Measurements from ENCODE around the gene SEMA6B. TPM values are rescaled to one million over a fixed set of nuclear protein-coding genes. Genes with fewer than 3 reads are reported as not detected.
A peak's percentile ranks its signal among the peaks of the same experiment; 100 is the strongest.

SEMA6B gene, protein sequence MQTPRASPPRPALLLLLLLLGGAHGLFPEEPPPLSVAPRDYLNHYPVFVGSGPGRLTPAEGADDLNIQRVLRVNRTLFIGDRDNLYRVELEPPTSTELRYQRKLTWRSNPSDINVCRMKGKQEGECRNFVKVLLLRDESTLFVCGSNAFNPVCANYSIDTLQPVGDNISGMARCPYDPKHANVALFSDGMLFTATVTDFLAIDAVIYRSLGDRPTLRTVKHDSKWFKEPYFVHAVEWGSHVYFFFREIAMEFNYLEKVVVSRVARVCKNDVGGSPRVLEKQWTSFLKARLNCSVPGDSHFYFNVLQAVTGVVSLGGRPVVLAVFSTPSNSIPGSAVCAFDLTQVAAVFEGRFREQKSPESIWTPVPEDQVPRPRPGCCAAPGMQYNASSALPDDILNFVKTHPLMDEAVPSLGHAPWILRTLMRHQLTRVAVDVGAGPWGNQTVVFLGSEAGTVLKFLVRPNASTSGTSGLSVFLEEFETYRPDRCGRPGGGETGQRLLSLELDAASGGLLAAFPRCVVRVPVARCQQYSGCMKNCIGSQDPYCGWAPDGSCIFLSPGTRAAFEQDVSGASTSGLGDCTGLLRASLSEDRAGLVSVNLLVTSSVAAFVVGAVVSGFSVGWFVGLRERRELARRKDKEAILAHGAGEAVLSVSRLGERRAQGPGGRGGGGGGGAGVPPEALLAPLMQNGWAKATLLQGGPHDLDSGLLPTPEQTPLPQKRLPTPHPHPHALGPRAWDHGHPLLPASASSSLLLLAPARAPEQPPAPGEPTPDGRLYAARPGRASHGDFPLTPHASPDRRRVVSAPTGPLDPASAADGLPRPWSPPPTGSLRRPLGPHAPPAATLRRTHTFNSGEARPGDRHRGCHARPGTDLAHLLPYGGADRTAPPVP
- 0.36 and 0.38 TPM in 2 replicates for polyA plus RNA-seq (2013)

DNA sequence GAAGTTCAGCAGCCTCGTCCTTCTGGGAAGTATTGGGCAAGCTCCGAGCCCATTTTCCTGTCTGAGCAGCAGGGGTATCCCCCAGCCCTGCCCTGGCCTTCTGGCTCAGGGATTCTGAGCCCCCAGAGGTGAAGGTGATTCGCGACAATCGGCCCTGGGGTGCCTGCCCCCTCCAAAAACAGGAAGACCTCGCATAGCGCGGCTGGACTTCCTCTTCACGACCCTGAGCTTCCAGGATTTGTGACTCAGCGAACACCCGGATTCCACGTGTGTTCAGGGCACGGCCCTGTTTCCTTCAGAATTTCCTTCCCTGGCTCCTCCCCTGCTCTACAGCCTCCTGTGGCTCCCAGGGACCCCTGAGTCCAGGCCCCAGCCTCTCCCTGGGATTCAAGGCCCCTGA, at the start of gene SEMA6B:
SEMA6B (minus strand) TSS at position 116 of the 400 bp plus-strand sequence. CDS start 1,227 bp downstream, outside the sequence.
- Histone ChIP-seq H3K4me2 (ENCODE audit: low read length) (no peak within 1 kb of the TSS), H2BK120ac (ENCODE audit: insufficient read depth, low read length, poor library complexity) (no peak within 1 kb of the TSS), H3K23ac (ENCODE audit: low read length) (no peak within 1 kb of the TSS), H2BK12ac (ENCODE audit: low read length) (no peak within 1 kb of the TSS), H3K79me1 (ENCODE audit: low read length) (no peaks in the 10 kb centered on the region), H2AK5ac (ENCODE audit: low read length) (no peak within 1 kb of the TSS), H3K9me3 (ENCODE audit: insufficient read depth, low read depth, low read length) (no peaks in the 10 kb centered on the region), H3K4me1 (ENCODE audit: control insufficient read depth in 1 of 2, insufficient read depth in 2 of 2, low read length in 2 of 2) (no peaks in the 10 kb centered on the region), H3K18ac (ENCODE audit: low read length) (no peak within 1 kb of the TSS), H3K27ac (ENCODE audit: low read depth, low read length) (no peak within 1 kb of the TSS), H3K27me3 (ENCODE audit: insufficient read depth, low read length) (no peaks in the 10 kb centered on the region), H3K14ac (ENCODE audit: low read length) (no peak within 1 kb of the TSS), H4K91ac (ENCODE audit: low read depth, low read length) (no peak within 1 kb of the TSS), H3K79me2 (ENCODE audit: control insufficient read depth, insufficient read depth, low read length, poor library complexity) (no peaks in the 10 kb centered on the region), H3K36me3 (ENCODE audit: control insufficient read depth in 1 of 2, insufficient read depth in 2 of 2, low read length in 2 of 2) (no peaks in the 10 kb centered on the region), H2BK5ac (ENCODE audit: low read depth, low read length, poor library complexity) (no peak within 1 kb of the TSS), H3K4me3 (ENCODE audit: low read depth, low read length) (no peak within 1 kb of the TSS), H2AFZ (ENCODE audit: insufficient read depth, low read length, poor library complexity) (no peak within 1 kb of the TSS), H3K9ac (ENCODE audit: low read length) (no peak within 1 kb of the TSS), H4K8ac (ENCODE audit: low read depth, low read length) (no peak within 1 kb of the TSS), H4K12ac (ENCODE audit: low read depth, low read length) (no peak within 1 kb of the TSS), H3K4ac (ENCODE audit: low read depth, low read length) (no peak within 1 kb of the TSS)
- WGBS (ENCODE audit: extremely low coverage, insufficient coverage, insufficient read length): no CpG with 5 or more reads among the region's 13 CpGs
- peak in 1 of 2 donors; percentile 41 for DNase-seq

DNA sequence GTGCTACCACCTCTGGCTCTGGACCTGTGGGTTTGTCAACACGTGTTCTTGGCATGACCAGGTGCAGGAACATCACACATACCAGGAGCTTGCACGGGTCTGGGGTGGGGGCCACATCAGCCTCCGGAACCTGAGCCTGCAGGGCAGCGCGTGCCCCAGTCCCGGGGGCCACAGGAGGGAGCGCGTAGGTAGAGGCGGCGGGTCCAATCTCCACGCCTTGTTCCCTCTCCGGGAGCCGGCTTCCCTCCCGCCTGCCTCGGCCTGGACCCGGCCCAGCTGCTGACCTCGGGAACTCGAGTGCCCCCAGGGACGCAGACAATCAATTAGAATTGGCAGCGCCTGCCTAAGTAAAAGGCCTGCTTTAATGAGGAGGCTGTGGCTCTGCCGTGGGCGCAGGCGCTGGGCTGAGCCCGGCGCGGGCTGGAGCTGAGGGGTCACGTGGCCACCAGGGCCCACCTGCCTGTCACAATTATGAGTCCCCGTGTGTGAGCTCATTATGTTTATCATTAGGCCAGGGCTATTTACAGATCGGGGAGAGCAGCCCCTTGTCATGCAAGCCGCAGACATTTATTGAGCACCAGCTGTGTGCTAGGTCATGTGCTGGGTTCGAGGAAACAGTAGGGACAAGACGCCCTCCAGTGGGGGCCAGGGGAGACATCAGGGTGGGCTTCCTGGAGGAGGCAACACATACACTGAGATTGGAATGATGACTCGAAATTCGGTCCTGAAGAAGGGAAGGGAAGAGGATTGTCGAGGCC, 47.6 kb upstream of the SEMA6B start:
- Histone ChIP-seq H3K9me3 (ENCODE audit: insufficient read depth, low read depth, low read length) (peaks cover 2% of the 10 kb centered on the region), H2BK12ac (ENCODE audit: low read length) (no peak overlapping the region), H3K36me3 (ENCODE audit: control insufficient read depth in 1 of 2, insufficient read depth in 2 of 2, low read length in 2 of 2) (no peaks in the 10 kb centered on the region), H3K9ac (ENCODE audit: low read length) (no peak overlapping the region), H4K12ac (ENCODE audit: low read depth, low read length) (no peak overlapping the region), H4K91ac (ENCODE audit: low read depth, low read length) (no peak overlapping the region), H3K4me2 (ENCODE audit: low read length) (peak overlapping the region; percentile 41), H3K79me2 (ENCODE audit: control insufficient read depth, insufficient read depth, low read length, poor library complexity) (no peaks in the 10 kb centered on the region), H2BK120ac (ENCODE audit: insufficient read depth, low read length, poor library complexity) (no peak overlapping the region), H3K79me1 (ENCODE audit: low read length) (no peaks in the 10 kb centered on the region), H2AFZ (ENCODE audit: insufficient read depth, low read length, poor library complexity) (peak overlapping the region; percentile 26), H2AK5ac (ENCODE audit: low read length) (no peak overlapping the region), H3K27ac (ENCODE audit: low read depth, low read length) (no peak overlapping the region), H2BK5ac (ENCODE audit: low read depth, low read length, poor library complexity) (no peak overlapping the region), H3K4ac (ENCODE audit: low read depth, low read length) (no peak overlapping the region), H3K14ac (ENCODE audit: low read length) (no peak overlapping the region), H3K23ac (ENCODE audit: low read length) (no peak overlapping the region), H4K8ac (ENCODE audit: low read depth, low read length) (no peak overlapping the region), H3K4me1 (ENCODE audit: control insufficient read depth in 1 of 2, insufficient read depth in 2 of 2, low read length in 2 of 2) (no peaks in the 10 kb centered on the region), H3K27me3 (ENCODE audit: insufficient read depth, low read length) (no peaks in the 10 kb centered on the region), H3K18ac (ENCODE audit: low read length) (no peak overlapping the region), H3K4me3 (ENCODE audit: low read depth, low read length) (no peak overlapping the region)
- DNase-seq: no peak
- WGBS (ENCODE audit: extremely low coverage, insufficient coverage, insufficient read length): no CpG with 5 or more reads among the region's 35 CpGs

DNA sequence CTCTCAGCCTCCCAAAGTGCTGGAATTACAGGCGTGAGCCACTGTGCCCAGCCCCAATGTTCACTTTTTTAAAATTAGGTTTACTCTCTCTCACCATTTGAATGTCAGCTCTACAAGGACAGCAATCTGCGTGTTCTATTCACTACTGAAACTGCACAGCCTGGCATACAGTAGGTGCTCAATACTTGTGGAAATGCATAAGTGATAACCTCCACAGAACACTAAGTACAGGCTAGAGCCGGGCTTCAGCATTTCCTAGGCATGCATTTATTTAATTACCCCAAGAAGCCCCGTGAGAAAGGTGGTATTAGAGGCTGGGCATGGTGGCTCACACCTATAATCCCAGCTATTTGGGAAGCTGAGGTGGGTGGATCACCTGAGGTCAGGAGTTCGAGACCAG, 46.7 kb upstream of the SEMA6B start:
- Histone ChIP-seq H3K14ac (ENCODE audit: low read length) (no peak overlapping the region), H2BK5ac (ENCODE audit: low read depth, low read length, poor library complexity) (no peak overlapping the region), H4K91ac (ENCODE audit: low read depth, low read length) (no peak overlapping the region), H3K36me3 (ENCODE audit: control insufficient read depth in 1 of 2, insufficient read depth in 2 of 2, low read length in 2 of 2) (no peaks in the 10 kb centered on the region), H3K4me2 (ENCODE audit: low read length) (no peak overlapping the region), H2AK5ac (ENCODE audit: low read length) (no peak overlapping the region), H2BK120ac (ENCODE audit: insufficient read depth, low read length, poor library complexity) (no peak overlapping the region), H3K27me3 (ENCODE audit: insufficient read depth, low read length) (no peaks in the 10 kb centered on the region), H3K4ac (ENCODE audit: low read depth, low read length) (no peak overlapping the region), H3K4me3 (ENCODE audit: low read depth, low read length) (no peak overlapping the region), H3K9me3 (ENCODE audit: insufficient read depth, low read depth, low read length) (peaks cover 2% of the 10 kb centered on the region), H4K12ac (ENCODE audit: low read depth, low read length) (no peak overlapping the region), H2BK12ac (ENCODE audit: low read length) (no peak overlapping the region), H3K79me2 (ENCODE audit: control insufficient read depth, insufficient read depth, low read length, poor library complexity) (no peaks in the 10 kb centered on the region), H3K23ac (ENCODE audit: low read length) (no peak overlapping the region), H3K79me1 (ENCODE audit: low read length) (no peaks in the 10 kb centered on the region), H3K4me1 (ENCODE audit: control insufficient read depth in 1 of 2, insufficient read depth in 2 of 2, low read length in 2 of 2) (no peaks in the 10 kb centered on the region), H3K18ac (ENCODE audit: low read length) (no peak overlapping the region), H3K27ac (ENCODE audit: low read depth, low read length) (no peak overlapping the region), H3K9ac (ENCODE audit: low read length) (no peak overlapping the region), H4K8ac (ENCODE audit: low read depth, low read length) (no peak overlapping the region), H2AFZ (ENCODE audit: insufficient read depth, low read length, poor library complexity) (no peak overlapping the region)
- DNase-seq: no peak
- WGBS (ENCODE audit: extremely low coverage, insufficient coverage, insufficient read length): no CpG with 5 or more reads among the region's 5 CpGs

DNA sequence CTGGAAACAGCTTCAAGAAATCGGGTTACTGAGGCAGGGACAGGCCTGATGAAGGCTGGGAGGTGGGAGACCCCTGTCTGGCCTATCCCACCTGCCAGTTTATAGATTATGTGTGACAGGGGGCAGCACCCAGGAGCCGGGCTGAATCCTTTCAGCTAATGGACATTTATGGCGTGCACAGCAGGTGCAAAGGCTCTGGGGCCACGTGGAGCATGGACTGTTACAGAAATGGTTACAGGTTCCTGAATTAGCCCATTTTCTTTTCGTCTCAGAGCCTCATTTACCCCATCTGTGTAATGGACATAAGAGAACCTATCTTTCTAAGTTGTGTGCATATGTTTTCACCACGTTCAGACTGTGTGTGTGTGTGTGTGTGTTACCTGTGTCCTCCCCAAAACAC, 45.4 kb upstream of the SEMA6B start:
- no peak overlapping the region for H4K91ac ChIP-seq (ENCODE audit: low read depth, low read length)
- DNase-seq: no peak
- H3K18ac ChIP-seq (ENCODE audit: low read length): no peak overlapping the region
- H2BK120ac ChIP-seq (ENCODE audit: insufficient read depth, low read length, poor library complexity): no peak overlapping the region
- H3K9ac ChIP-seq (ENCODE audit: low read length): no peak overlapping the region
- no CpG with 5 or more reads among the region's 6 CpGs for WGBS (ENCODE audit: extremely low coverage, insufficient coverage, insufficient read length)
- H3K14ac ChIP-seq (ENCODE audit: low read length): no peak overlapping the region
- no peak overlapping the region for H3K23ac ChIP-seq (ENCODE audit: low read length)
- no peak overlapping the region for H3K4me2 ChIP-seq (ENCODE audit: low read length)
- no peak overlapping the region for H2BK12ac ChIP-seq (ENCODE audit: low read length)
- no peaks in the 10 kb centered on the region for H3K4me1 ChIP-seq (ENCODE audit: control insufficient read depth in 1 of 2, insufficient read depth in 2 of 2, low read length in 2 of 2)
- no peak overlapping the region for H4K12ac ChIP-seq (ENCODE audit: low read depth, low read length)
- H3K27me3 ChIP-seq (ENCODE audit: insufficient read depth, low read length): no peaks in the 10 kb centered on the region
- no peak overlapping the region for H3K27ac ChIP-seq (ENCODE audit: low read depth, low read length)
- no peak overlapping the region for H2AK5ac ChIP-seq (ENCODE audit: low read length)
- H3K79me1 ChIP-seq (ENCODE audit: low read length): no peaks in the 10 kb centered on the region
- H3K79me2 ChIP-seq (ENCODE audit: control insufficient read depth, insufficient read depth, low read length, poor library complexity): no peaks in the 10 kb centered on the region
- no peak overlapping the region for H3K4me3 ChIP-seq (ENCODE audit: low read depth, low read length)
- no peaks in the 10 kb centered on the region for H3K36me3 ChIP-seq (ENCODE audit: control insufficient read depth in 1 of 2, insufficient read depth in 2 of 2, low read length in 2 of 2)
- H2AFZ ChIP-seq (ENCODE audit: insufficient read depth, low read length, poor library complexity): no peak overlapping the region
- no peak overlapping the region for H3K4ac ChIP-seq (ENCODE audit: low read depth, low read length)
- H2BK5ac ChIP-seq (ENCODE audit: low read depth, low read length, poor library complexity): no peak overlapping the region
- H3K9me3 ChIP-seq (ENCODE audit: insufficient read depth, low read depth, low read length): peaks cover 2% of the 10 kb centered on the region
- H4K8ac ChIP-seq (ENCODE audit: low read depth, low read length): no peak overlapping the region
